Measurements from ENCODE around the gene PNMT.
"Not testable (repeated sequence)": the region's sequence is repeated elsewhere in the genome, so short reads cannot be mapped to it uniquely, and the experiment has no call there.

PNMT gene

DNA sequence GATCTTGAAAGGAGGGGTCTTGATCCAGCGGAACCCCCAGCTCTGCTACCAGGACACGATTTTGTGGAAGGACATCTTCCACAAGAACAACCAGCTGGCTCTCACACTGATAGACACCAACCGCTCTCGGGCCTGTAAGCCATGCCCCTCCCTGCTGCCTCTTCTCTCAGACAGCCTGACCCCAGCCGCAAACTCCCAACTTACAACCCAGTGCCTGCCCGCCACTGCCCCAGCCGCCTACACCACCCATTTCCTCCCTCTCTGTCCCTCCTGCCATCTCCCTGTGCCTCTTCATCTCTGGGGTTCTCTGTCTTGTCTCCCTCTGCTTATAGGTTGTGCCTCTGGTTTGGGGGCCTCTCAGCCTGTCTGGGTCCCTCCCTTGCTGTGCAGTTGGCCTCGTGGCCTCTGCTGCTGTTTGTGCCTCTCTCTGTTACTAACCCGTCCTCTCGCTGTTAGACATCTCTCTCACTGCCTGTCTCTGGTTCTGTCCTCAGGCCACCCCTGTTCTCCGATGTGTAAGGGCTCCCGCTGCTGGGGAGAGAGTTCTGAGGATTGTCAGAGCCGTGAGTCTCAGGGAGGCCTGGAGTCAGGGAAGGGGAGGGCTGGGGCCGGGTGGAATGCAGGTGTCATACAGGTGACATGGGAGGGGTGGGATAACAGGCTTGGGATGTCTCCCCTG is 41.2 kb downstream of the PNMT start:
- DNase-seq (ENCODE audit: low spot score) = no peak

DNA sequence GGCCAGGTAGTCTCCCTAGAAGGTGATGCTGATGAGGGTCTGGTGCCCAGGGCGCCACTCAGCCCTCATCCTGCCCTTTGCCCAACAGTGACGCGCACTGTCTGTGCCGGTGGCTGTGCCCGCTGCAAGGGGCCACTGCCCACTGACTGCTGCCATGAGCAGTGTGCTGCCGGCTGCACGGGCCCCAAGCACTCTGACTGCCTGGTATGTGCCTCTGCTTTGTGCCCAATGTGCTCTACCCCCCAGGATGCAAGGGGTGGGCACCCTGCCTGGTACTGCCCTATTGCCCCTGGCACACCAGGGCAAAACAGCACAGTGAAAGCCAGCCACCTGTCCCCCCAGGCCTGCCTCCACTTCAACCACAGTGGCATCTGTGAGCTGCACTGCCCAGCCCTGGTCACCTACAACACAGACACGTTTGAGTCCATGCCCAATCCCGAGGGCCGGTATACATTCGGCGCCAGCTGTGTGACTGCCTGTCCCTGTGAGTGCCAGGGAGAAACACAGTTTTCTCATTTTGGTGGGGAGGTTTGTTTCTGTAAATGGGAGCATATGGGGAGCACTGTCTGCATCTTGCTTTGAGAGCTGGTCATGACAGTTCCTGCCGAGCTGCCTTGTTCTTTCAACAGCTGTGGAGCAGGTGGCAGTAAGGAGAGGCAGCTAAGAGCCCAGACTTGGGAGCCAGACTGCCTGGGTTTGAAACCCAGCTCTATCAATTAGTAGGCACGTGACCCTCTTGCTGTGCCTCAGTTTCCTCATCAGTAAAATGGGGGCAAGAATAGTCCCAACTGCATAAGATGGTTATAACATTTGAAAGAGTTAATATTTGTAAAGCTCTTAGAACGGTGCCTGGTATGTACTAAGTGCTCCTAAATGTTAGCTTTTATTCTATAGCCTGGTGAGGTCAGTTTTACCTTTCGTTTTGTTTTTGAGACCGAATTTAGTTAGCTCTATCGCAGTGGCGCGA is 42.0 kb downstream of the PNMT start:
- no peak for DNase-seq (ENCODE audit: low spot score)

- DNase-seq (ENCODE audit: low spot score) = not testable (repeated sequence)
Measured at GRCh38 chr17:39711071-39711470, 42.8 kb downstream of the PNMT start.

DNA sequence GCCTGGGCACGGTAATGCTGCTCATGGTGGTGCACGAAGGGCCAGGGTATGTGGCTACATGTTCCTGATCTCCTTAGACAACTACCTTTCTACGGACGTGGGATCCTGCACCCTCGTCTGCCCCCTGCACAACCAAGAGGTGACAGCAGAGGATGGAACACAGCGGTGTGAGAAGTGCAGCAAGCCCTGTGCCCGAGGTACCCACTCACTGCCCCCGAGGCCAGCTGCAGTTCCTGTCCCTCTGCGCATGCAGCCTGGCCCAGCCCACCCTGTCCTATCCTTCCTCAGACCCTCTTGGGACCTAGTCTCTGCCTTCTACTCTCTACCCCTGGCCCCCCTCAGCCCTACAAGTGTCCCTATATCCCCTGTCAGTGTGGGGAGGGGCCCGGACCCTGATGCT is 43.6 kb downstream of the PNMT start:
- no peak for DNase-seq (ENCODE audit: low spot score)

GRCh38 chr17:39714234-39714633 is 46.0 kb downstream of the PNMT start:
- no peak for DNase-seq (ENCODE audit: low spot score)

DNA sequence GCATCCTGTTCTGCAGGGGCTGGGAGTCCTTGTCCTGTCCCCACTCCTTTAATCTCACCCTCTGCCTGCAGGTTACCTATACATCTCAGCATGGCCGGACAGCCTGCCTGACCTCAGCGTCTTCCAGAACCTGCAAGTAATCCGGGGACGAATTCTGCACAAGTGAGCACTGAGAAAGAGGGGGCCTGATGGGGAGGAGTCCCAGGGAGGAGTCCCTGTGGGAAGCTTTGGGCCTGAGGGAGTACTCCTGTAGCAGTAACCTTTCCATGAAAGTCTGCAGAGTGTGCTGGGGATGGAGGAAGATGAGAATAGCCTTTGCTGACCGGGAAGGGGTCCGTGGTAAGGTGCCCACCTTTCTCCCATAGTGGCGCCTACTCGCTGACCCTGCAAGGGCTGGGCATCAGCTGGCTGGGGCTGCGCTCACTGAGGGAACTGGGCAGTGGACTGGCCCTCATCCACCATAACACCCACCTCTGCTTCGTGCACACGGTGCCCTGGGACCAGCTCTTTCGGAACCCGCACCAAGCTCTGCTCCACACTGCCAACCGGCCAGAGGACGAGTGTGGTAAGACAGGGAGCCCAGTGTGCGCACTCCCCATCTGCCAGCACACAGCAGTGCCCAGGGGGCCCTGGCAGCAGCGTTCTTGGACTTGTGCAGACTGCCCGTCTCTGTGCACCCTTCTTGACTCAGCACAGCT is 47.3 kb downstream of the PNMT start:
- DNase-seq (ENCODE audit: low spot score) = no peak

DNA sequence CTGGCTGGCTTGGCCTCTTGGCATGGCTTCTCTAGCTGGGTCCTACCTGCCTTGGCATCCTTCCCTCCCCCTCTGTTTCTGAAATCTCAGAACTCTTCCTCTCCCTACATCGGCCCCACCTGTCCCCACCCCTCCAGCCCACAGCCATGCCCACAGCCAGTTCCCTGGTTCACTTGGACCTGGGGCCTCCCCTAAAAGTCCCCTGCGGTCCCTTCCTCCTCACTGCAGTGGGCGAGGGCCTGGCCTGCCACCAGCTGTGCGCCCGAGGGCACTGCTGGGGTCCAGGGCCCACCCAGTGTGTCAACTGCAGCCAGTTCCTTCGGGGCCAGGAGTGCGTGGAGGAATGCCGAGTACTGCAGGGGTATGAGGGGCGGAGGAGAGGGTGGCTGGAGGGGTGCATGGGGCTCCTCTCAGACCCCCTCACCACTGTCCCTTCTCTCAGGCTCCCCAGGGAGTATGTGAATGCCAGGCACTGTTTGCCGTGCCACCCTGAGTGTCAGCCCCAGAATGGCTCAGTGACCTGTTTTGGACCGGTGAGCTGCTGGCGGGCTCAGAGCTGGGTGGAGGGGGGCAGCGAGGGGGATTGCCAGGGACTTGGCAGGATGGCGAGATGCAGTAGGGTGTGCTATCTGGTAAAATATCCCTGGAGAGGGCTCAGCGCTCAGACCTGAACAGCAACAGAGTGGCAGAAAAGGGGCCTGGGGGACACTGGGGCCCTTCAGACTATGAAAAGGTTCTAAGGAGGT is 48.0 kb downstream of the PNMT start:
- no peak for DNase-seq (ENCODE audit: low spot score)

DNA sequence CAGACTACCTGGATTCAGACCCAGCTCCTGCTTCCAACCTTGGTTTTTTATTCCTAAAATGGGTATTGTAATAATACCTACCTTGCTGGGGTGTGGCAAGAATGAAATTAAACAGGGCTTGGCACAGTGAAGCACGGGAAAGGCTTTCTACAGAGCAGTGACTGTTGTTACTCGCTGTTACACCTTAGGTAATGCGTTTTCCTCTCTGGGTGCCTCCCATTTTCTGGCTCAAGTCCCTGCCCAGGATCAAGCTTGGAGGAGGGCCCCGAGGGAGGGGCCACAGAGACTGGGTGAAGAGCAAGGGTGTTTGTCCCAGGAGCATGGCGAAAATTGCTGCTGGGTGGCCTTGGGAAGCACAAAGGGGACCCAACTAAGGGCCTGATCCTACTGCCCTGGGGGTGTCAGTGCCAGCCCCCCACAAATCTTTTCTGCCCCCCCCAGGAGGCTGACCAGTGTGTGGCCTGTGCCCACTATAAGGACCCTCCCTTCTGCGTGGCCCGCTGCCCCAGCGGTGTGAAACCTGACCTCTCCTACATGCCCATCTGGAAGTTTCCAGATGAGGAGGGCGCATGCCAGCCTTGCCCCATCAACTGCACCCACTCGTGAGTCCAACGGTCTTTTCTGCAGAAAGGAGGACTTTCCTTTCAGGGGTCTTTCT is 48.8 kb downstream of the PNMT start:
- DNase-seq (ENCODE audit: low spot score) = no peak

- DNase-seq (ENCODE audit: low spot score) = no peak
Measured at GRCh38 chr17:39717660-39718059, 49.4 kb downstream of the PNMT start.

GRCh38 chr17:39719563-39720355 is 51.5 kb downstream of the PNMT start:
- DNase-seq (ENCODE audit: low spot score) = no peak

Data from NAMALWA (cell line).